GM12891 (cell line): Measurements from ENCODE around the gene CA5A.

ENCODE experiments used
- DNase-seq: peaks from one replicate; pipeline ENCODE4 v3.0.0; 2011; ENCODE audit warnings: low spot score; ENCODE audit not compliant: insufficient read length
- FAIRE-seq: peaks from 2 replicates; lab custom pipeline; 2011; peaks lifted over from hg19 to GRCh38; lab: Jason Lieb, UNC
- PAX5 ChIP-seq: IDR thresholded peaks from 2 replicates; pipeline ENCODE4 v1.6.1; 2011; ENCODE audit warnings: low read length, moderate library complexity, mild to moderate bottlenecking; ENCODE audit not compliant: insufficient read depth, severe bottlenecking
- POLR2A ChIP-seq: IDR thresholded peaks from 2 replicates; pipeline ENCODE4 v1.6.1; 2011; ENCODE audit warnings: low read depth, low read length, control low read depth
- POLR2AphosphoS5 ChIP-seq: IDR thresholded peaks from 2 replicates; pipeline ENCODE4 v1.6.1; 2011; ENCODE audit warnings: low read depth, low read length, control low read depth
- POU2F2 ChIP-seq: IDR thresholded peaks from 2 replicates; pipeline ENCODE4 v1.6.1; 2011; ENCODE audit warnings: low read depth, mild to moderate bottlenecking, control low read depth, low read length, moderate library complexity
- SPI1 ChIP-seq: IDR thresholded peaks from 2 replicates; pipeline ENCODE4 v1.6.1; 2011; ENCODE audit warnings: low read depth, low read length, control low read depth
- TAF1 ChIP-seq: IDR thresholded peaks from 2 replicates; pipeline ENCODE4 v1.6.1; 2011; ENCODE audit warnings: low read depth, low read length, control low read depth

The CA5A gene

GRCh38 chr16:87976665-87977064 lies 40.3 kb upstream of the CA5A start:
- FAIRE-seq (no peak), DNase-seq (no peak)
- TF ChIP-seq POLR2A (no peak), PAX5 (no peak), POU2F2 (no peak), POLR2AphosphoS5 (no peak), SPI1 (no peak), TAF1 (no peak)

- no peak for DNase-seq
- TF ChIP-seq TAF1 (no peak), SPI1 (no peak), POU2F2 (no peak), POLR2A (no peak), PAX5 (no peak), POLR2AphosphoS5 (no peak)
- FAIRE-seq = no peak
Measured at GRCh38 chr16:87974178-87974577, 37.8 kb upstream of the CA5A start.

- FAIRE-seq (no peak), DNase-seq (no peak)
- TF ChIP-seq SPI1 (no peak), POLR2AphosphoS5 (no peak), TAF1 (no peak), PAX5 (no peak), POLR2A (no peak), POU2F2 (no peak)
Measured at GRCh38 chr16:87973717-87974116, 37.4 kb upstream of the CA5A start.

- FAIRE-seq (no peak), DNase-seq (no peak)
- TF ChIP-seq POLR2A (no peak), SPI1 (no peak), POLR2AphosphoS5 (no peak), PAX5 (no peak), POU2F2 (no peak), TAF1 (no peak)
Measured at GRCh38 chr16:87971933-87972332, 35.6 kb upstream of the CA5A start.

- FAIRE-seq (no peak), DNase-seq (no peak)
- TF ChIP-seq POLR2AphosphoS5 (no peak), SPI1 (no peak), TAF1 (no peak), PAX5 (no peak), POLR2A (no peak), POU2F2 (no peak)
Measured at GRCh38 chr16:87970186-87970585, 33.9 kb upstream of the CA5A start.

- TF ChIP-seq POU2F2 = no peak
- TF ChIP-seq POLR2A = no peak
- no peak for TF ChIP-seq PAX5
- TF ChIP-seq POLR2AphosphoS5 = no peak
- no peak for TF ChIP-seq SPI1
- TF ChIP-seq TAF1 = no peak
- FAIRE-seq (no peak), DNase-seq (no peak)
Measured at GRCh38 chr16:87968541-87968940, 32.2 kb upstream of the CA5A start.

- DNase-seq (no peak), FAIRE-seq (no peak)
Measured at GRCh38 chr16:87966685-87967185, 30.4 kb upstream of the CA5A start.

GRCh38 chr16:87966064-87966645 lies 29.8 kb upstream of the CA5A start:
- TF ChIP-seq PAX5 (no peak), POLR2AphosphoS5 (no peak), POU2F2 (no peak), POLR2A (no peak), TAF1 (no peak), SPI1 (no peak)
- DNase-seq = no peak
- FAIRE-seq = no peak

More at GRCh38 chr16:87966685-87967185, 30.4 kb upstream of the CA5A start:
- TF ChIP-seq POU2F2 = no peak
- TF ChIP-seq TAF1 = no peak
- no peak for TF ChIP-seq SPI1
- TF ChIP-seq POLR2AphosphoS5 = no peak
- no peak for TF ChIP-seq PAX5
- TF ChIP-seq POLR2A = no peak

GRCh38 chr16:87965417-87965816 lies 29.1 kb upstream of the CA5A start:
- DNase-seq (no peak), FAIRE-seq (no peak)
- TF ChIP-seq PAX5 = no peak
- no peak for TF ChIP-seq POU2F2
- no peak for TF ChIP-seq SPI1

GRCh38 chr16:87964049-87964659 lies 27.8 kb upstream of the CA5A start:
- TF ChIP-seq PAX5 (no peak), TAF1 (no peak), POLR2AphosphoS5 (no peak), POLR2A (no peak), SPI1 (no peak), POU2F2 (no peak)
- FAIRE-seq = no peak
- DNase-seq = no peak
